Measurements from ENCODE around the gene RELCH. TPM values are rescaled to one million over a fixed set of nuclear protein-coding genes. Genes with fewer than 3 reads are reported as not detected.

Gene RELCH
- polyA plus RNA-seq, 1 experiment = 8.2 TPM

GRCh38 chr18:62151068-62151771, 35.8 kb upstream of the RELCH start:
- Histone ChIP-seq H3K4me3 (ENCODE audit: low read depth, low read length) (no peak overlapping the region), H3K27me3 (ENCODE audit: control insufficient read depth, insufficient read depth, low read length) (no peaks in the 10 kb centered on the region), H3K36me3 (ENCODE audit: control insufficient read depth, insufficient read depth, low read length) (no peaks in the 10 kb centered on the region)
- TF ChIP-seq CTCF (IDR thresholded peaks at IDR 0.05; ENCODE audit: insufficient read depth, low read depth, low read length) = no peak
- POLR2A ChIA-PET = no interaction called here
- DNase-seq (ENCODE audit: low read depth) = no peak
- CTCF ChIA-PET = no interaction called here

DNA sequence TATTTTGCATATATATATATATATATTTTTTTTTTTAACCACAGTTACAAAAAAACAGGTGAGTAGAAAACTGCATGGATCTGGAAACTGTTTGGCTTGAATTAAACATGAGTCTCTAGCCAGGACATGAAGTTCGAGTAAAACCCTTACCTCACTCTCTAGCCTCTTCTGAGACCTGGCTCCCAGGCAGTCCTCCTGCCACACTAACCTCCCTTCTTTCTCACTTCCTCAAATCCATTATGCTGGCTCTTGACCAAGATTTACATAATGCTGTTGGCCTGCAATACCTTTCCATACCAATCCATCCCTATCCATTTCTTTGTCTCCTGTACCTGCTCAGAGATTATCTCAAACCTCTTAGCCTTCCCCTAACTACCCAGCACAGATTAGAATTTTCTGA, 34.2 kb upstream of the RELCH start:
- DNase-seq (ENCODE audit: low read depth) = no peak
- CTCF ChIA-PET = no interaction called here
- POLR2A ChIA-PET = no interaction called here
- Histone ChIP-seq H3K36me3 (ENCODE audit: control insufficient read depth, insufficient read depth, low read length) (no peaks in the 10 kb centered on the region), H3K27me3 (ENCODE audit: control insufficient read depth, insufficient read depth, low read length) (no peaks in the 10 kb centered on the region), H3K4me3 (ENCODE audit: low read depth, low read length) (no peak overlapping the region)
- no peak for TF ChIP-seq CTCF (IDR thresholded peaks at IDR 0.05; ENCODE audit: insufficient read depth, low read depth, low read length)

GRCh38 chr18:62157843-62158242, 29.2 kb upstream of the RELCH start:
- Histone ChIP-seq H3K27me3 (ENCODE audit: control insufficient read depth, insufficient read depth, low read length) (no peaks in the 10 kb centered on the region), H3K36me3 (ENCODE audit: control insufficient read depth, insufficient read depth, low read length) (no peaks in the 10 kb centered on the region), H3K4me3 (ENCODE audit: low read depth, low read length) (no peak overlapping the region)
- ChIA-PET CTCF (interaction anchor here (0.6 kb wide), 1 partner anchor 176 kb away, joined by 6 read pairs; no protein-coding TSS in a partner anchor), POLR2A (no interaction called here)
- no peak for DNase-seq (ENCODE audit: low read depth)
- TF ChIP-seq CTCF (IDR thresholded peaks at IDR 0.05; ENCODE audit: insufficient read depth, low read depth, low read length) = no peak

DNA sequence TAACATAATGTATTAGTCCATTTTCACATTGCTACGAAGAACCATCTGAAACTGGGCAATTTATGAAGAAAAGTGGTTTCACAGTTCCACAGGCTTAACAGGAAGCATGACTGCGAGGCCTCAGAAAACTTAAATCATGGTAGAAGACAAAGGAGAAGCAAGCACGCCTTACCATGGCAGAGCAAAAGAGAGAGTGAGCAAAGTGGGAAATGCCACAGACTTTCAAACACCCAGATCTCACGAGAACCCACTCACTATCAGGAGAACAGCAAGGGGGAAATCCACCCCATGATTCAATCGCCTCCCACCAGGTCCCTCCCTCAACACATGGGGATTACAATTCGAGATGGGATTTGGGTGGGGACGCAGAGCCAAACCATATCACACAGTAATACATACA, 22.7 kb upstream of the RELCH start:
- POLR2A ChIA-PET = no interaction called here

More for the DNA sequence above, 22.7 kb upstream of the RELCH start:
- no peaks in the 10 kb centered on the region; the same call in 1 of the 2 replicates for H3K27me3 ChIP-seq (ENCODE audit: control insufficient read depth, insufficient read depth, low read length)
- TF ChIP-seq CTCF (IDR thresholded peaks at IDR 0.05; ENCODE audit: insufficient read depth, low read depth, low read length) = no peak
- H3K4me3 ChIP-seq (ENCODE audit: low read depth, low read length) = no peak overlapping the region
- H3K36me3 ChIP-seq (ENCODE audit: control insufficient read depth, insufficient read depth, low read length) = no peaks in the 10 kb centered on the region
- CTCF ChIA-PET = interaction anchor here (0.6 to 1.4 kb wide), 2 partner anchors 10 to 16 kb away, joined by 3 to 4 read pairs; no protein-coding TSS in a partner anchor
- no peak for DNase-seq (ENCODE audit: low read depth)
